Measurements from ENCODE around the gene APCDD1.
"Not testable (repeated sequence)": the region's sequence is repeated elsewhere in the genome, so short reads cannot be mapped to it uniquely, and the experiment has no call there.

The APCDD1 gene

DNA sequence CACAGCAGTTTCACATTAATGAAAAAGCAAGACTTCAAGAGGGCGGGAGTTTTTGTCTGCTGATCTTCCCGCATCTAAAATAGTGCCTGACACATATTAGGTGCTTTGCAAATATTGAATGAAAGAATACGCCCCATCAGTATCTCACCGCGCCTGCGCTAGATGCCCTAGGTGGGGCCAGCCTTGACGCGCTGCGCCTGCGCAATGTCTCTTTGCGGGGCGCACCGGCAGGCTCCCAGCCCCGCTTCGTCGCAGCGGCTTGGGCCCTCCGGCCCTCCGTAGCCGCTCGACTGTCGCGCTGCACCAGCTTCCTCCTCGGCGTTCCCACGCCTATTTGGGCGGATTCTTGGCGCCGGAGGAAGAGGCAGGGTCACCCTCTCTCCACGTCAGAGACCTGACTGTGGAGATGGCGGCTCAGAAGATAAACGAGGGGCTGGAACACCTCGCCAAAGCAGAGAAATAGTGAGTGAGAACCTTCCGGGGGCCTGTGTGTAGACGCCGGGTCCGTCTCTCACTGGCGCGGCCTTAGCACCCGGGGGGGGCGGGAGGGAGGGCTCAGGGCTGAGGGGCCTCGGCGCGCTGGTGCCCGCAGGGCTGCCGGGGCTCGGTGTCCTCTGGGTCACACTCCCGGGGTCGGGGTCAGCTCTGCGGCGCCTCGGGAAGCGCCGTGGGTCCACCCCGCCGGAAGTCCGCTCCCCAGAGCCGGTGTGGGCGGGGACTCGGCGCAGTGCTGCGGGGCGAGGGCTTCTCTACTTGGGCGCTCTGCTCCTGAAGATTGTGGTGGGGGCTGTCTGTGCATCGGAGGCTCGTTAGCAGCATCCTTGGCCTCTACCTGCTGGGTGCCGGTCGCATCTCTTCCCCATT, 71.5 kb downstream of the APCDD1 start, which contains the start of gene NAPG:
Gene NAPG, plus strand, starts transcription at position 331 of the 864 bp plus-strand sequence. Its CDS starts 76 bp downstream, at position 407.
- DNase-seq (ENCODE audit: low read depth, low spot score): peak; percentile 93

GRCh38 chr18:10526561-10526949, 72.1 kb downstream of the APCDD1 start:
- no peak for DNase-seq (ENCODE audit: low read depth, low spot score)

- no peak for DNase-seq (ENCODE audit: low read depth, low spot score)
Measured at GRCh38 chr18:10528439-10528838, 74.0 kb downstream of the APCDD1 start.

- DNase-seq (ENCODE audit: low read depth, low spot score): no peak
Measured at GRCh38 chr18:10530002-10530401, 75.6 kb downstream of the APCDD1 start.

- DNase-seq (ENCODE audit: low read depth, low spot score): no peak
Measured at GRCh38 chr18:10530852-10531251, 76.4 kb downstream of the APCDD1 start.

GRCh38 chr18:10533111-10533510, 78.7 kb downstream of the APCDD1 start:
- DNase-seq (ENCODE audit: low read depth, low spot score): no peak

GRCh38 chr18:10536280-10536679, 81.8 kb downstream of the APCDD1 start:
- DNase-seq (ENCODE audit: low read depth, low spot score): no peak

GRCh38 chr18:10537765-10538164, 83.3 kb downstream of the APCDD1 start:
- no peak for DNase-seq (ENCODE audit: low read depth, low spot score)

DNA sequence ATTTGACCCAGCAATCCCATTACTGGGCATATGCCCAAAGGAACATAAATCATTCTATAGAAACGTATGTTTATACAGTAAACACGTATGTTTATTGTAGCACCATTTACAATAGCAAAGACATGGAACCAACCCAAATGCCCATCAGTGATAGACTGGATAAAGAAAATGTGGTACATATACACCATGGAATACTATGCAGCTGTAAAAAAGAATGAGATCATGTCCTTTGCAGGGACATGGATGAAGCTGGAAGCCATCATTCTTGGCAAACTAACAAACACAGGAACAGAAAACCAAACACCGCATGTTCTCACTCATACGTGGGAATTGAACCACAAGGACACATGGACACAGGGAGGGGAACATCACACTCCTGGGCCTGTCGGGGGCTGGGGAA, 84.7 kb downstream of the APCDD1 start:
- not testable (repeated sequence) for DNase-seq (ENCODE audit: low read depth, low spot score)
